GM19452 (cell line): ENCODE results near the gene BPTF.
"Not testable (repeated sequence)": the region's sequence is repeated elsewhere in the genome, so short reads cannot be mapped to it uniquely, and the experiment has no call there.

Source experiments
- ATAC-seq: cut with Tn5 transposase; IDR thresholded peaks from one replicate; pipeline ENCODE4 v1.9.1; 2021; ENCODE audit not compliant: unreplicated experiment

Gene BPTF

DNA sequence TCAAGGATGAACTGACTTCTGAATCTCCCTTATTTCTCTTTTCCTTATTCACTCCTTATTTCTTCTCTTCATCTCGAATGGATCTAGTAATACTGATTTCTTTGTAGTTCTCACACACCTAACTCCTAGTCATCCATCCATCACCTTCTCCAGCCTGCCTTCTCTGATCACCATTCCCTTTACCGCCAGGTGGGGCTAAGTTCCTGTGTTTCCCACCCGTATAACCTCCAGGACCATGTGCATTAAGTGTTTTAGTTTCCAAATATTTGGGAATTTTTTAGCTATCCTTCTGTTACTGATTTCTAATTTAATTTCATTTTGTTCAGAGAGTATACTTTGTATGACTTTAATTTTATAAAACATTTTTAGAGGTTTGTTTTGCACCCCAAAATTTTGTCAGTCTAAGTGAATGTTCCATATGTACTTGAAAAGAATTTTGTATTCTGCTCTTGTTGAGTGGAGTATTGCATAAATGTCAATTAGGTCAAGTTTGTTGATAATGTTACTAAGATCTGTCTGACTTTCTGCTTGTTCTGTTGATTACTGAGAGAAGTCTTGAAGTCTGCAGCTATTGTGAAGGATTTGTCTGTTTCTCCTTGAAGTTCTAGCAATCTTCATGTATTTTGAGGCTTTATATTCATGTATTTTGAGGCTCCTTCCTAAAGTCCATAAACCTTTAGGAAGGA lies 8.8 kb downstream of the BPTF start:
- ATAC-seq, result no peak

DNA sequence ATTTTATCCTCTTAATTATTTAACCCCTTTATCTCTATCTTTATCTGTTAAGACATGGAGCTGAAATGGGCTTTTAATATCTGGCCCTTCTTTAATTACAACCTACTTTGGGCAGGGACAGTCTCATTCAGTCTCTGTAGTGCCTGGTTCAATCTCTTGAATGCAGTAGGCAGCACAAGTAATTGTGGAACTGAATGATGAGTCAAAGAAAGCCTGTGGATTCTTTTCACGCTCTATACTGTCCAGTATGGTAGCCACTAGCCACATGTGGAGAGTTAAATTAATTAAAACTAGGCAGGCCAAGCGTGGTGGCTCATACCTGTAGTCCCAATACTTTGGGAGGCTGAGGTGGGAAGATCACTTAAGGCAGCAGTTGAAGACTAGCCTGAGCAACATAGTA lies 9.3 kb downstream of the BPTF start:
- no peak for ATAC-seq

DNA sequence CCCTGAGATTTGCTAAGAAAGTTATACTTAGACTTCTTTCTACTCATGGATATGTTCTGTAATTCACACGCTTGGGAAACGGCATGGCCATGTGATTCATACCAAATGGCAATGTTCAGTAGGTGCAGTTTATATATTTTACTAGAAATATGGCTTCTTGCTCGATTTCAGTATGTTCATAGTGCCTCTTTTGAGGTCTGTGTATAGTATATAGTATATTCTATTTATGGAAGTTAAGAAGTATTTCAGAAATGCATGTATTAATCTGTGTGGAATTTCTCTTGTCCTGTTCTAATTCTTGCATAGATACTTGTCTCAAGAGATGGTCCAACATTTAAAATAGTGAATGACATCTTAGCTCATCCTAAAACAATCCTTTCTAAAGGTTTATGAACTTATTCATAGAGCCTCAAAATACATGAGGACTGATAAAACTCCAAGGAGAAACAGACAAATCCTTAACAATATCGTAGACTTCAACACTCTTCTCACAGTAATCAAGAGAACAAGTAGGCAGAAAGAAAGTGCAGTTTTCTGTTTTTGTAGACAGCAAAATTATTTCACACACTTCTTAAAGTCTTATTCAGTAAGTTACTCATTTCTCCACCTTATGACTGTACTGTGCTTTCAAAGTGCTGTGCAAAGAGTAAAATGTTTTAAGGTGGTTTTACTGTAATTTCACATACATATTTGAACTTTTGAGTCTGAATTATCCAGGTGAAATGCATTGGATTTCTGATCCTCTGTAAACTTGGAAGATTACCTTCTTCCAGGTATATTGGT lies 11.1 kb downstream of the BPTF start:
- ATAC-seq, result no peak

DNA sequence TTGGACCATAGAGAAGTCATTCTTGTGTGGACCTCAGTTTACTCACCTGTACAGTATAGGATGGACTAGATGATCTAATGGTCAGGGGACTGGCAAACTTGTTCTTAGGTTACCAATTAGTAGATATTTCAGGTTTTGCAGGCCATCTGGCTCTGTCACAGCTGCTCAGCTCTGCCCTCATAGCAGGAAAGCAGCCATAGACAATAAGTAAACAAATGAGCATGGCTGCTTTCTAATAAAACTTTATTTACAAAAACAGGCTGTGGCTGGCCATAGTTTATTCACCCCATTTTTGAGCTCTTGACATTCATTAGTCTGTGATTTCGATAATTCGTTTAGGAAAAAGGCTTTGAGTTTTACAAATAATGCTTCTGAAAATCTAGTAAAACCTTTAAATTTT lies 12.7 kb downstream of the BPTF start:
- ATAC-seq, result no peak

DNA sequence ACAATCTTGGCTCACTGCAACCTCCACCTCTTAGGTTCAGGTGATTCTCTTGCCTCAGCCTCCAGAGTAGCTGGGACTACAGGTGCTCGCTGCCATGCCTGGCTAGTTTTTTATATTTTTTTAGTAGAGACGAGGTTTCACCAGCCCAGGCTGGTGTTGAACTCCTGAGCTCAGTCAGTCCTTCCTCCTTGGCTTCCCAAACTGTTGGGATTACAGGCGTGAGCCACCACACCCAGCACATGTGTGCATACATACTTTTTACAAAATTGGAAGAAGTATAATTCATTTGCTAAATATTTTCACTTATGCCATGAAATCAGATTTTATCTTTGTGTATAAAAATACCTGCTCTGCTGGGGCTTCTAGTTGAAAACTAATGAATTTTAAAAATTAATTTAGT lies 13.2 kb downstream of the BPTF start:
- no peak for ATAC-seq

DNA sequence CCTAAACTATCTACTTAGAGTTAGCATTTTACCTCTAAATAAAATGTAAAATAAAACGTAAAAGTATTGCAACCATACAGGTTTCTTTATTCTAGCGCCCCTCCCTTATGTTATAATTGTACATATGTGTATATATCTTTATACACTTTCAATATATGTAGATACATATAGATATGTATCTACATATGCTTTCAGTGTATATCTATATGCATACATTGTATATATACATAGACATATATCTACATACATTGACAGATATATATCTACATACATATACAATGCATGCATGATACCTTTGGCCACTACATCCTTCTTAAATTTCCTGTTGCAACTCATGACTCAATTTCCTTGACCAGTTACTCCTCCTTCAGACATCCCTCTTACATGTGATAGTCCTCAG lies 16.7 kb downstream of the BPTF start:
- no peak for ATAC-seq

DNA sequence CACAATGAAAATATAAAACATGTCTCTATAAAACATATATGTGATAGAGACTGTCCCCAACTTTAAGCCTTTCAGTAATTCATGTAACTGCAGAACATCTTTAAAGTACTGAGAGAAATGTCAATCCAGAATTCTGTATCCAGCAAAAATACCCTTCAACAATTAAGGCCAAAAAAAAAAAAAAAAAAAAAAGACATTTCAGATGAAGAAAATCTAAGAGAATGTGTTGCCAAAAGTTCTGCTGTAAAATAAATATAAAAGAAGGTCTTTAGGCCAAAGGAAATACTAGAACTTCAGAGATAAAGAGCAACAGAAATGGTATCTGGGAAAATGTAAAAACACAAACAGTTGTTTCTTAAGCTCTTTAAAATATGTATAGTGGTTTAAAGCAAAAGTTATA lies 17.3 kb downstream of the BPTF start:
- ATAC-seq, result no peak

DNA sequence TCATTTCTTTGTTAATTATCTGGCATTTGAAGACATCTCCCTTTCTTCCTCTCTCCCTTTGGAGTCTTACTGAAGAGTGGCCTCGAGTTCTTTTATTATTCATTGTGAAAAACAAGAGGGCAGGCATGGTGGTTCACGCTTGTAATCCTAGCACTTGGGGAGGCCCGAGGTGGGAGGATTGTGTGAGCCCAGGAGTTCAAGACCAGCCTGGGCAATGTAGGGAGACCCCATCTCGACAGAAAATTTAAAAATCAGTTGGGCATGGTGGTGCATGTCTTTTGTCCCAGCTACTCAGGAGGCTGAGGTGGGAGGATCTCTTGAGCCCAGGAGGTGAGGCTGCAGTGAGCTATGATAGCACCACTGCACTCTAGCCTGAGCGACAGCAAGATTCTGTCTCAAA lies 20.1 kb downstream of the BPTF start:
- no peak for ATAC-seq

DNA sequence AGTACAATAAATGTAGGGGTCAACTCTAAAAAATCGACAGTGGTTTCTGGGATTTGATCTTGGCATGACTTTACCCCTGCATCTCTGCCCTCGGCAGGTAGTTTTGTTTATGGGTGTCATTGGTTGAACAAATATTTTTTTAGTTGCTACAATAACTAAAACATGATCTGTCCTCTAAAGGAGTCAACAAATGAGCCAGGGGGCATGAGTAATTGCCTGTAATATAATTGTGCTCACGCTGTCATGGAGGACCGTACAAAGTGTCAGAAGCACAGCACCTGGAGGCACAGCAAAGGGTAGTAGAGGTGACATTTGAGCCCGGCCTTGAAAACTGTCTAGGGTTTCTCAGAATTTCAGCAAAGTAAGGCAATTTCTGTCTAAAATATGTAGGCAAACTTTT lies 22.9 kb downstream of the BPTF start:
- not testable (repeated sequence) for ATAC-seq

DNA sequence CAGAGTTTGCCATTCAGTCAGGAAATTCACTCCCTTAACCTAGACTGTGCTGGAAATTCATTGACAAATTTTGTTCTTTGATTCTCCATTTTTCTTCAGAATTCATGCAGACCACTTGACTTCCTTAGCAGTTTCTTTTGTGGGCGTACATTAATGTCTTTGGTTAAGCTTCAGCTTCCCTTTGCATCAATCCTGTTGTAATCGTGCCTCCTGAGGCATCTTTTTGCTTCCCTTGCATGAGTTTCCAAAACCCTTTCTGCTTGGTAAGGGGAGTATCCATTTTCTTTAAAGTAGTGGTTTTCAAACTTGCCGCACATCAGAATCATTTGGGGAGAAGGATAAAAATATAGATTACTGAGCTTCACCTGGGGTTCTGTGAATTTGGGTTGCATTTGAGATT lies 23.5 kb downstream of the BPTF start:
- ATAC-seq, result not testable (repeated sequence)

DNA sequence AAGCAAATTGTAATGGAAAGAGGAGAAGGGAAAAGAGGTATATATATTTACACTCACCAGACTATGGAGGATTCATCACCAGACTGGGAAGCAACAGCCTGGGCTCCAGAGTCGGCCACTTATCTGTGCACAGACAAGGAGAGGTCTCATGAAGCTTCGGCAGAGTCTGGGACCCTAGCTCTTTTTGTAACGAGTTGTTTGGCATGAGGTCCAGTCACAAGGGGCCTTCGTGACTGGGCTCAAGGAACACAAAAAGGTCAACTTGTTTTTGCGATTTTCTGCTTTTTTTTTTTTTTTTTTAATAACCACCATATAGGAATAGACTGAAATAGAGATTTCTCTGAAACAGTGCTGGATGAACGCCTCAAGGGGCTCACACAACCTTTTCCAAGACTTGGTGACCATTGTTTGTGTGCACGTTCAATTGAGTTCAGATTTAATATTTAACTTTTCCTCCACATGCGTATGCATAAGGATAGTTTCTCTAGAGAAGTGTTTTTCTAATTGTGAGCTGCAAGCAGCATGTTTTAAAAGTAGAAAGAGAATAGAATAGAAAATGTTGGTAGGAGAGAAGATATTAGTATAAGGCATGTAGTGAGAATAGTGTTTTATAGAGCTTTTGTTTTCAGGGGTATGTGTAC lies 25.8 kb downstream of the BPTF start:
- ATAC-seq, result no peak

DNA sequence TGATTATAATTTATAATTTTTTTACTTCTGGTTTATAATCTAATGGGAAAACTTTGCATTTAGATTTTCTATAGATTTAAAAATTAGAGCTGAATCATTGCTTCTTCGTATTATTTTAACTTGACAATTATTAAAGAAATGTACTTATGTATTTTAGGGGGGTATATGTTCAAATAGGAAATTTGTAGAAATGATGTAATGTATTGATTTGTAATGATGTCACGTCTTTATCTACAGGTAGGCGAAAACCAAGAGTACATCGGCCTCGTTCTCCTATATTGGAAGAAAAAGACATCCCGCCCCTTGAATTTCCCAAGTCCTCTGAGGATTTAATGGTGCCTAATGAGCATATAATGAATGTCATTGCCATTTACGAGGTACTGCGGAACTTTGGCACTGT lies 28.4 kb downstream of the BPTF start:
- ATAC-seq, result no peak

DNA sequence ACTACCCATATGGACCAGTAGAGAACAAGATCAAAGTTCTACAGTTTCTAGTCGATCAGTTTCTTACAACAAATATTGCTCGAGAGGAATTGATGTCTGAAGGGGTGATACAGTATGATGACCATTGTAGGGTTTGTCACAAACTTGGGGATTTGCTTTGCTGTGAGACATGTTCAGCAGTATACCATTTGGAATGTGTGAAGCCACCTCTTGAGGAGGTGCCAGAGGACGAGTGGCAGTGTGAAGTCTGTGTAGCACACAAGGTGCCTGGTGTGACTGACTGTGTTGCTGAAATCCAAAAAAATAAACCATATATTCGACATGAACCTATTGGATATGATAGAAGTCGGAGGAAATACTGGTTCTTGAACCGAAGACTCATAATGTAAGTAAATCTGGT lies 29.1 kb downstream of the BPTF start:
- ATAC-seq, result no peak

DNA sequence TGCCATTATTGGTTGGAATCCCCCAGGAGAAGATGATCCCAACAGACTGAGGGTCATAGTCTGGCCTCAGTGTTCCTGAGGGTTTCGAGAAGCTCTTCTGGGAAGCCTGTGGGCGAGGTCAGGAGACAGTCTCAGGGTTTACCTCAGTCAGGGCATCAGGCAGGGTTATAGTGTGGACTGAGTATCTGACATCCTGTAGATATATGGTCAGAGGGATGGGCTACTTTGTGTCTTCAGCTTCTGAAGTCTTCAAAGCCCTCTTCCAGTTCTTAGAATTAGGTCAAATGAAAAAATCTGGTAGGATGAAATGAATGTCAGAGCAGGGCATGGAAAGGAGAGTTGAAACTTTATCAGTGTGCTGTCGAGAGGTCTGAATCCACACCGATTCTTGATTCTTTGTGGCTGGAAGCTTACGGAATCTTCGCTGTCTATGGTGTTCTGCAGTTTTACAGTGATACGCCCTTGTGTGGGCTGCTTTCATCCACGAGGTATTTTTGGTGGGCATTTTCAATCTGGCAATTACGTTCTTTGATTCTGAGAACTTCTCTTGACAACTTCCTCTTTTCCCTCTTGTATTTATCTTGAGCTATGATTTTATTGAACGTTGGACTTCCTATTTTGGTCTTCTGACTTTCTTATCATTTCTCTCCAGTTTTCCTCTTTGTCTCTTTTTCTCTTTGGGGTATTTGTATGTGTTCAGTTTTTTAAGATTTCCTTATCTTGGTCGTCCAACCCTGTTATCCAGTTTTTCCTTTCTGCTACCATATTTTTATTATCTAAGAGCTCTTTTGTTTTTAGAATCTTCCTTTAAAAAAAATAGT lies 30.4 kb downstream of the BPTF start:
- ATAC-seq, result no peak

DNA sequence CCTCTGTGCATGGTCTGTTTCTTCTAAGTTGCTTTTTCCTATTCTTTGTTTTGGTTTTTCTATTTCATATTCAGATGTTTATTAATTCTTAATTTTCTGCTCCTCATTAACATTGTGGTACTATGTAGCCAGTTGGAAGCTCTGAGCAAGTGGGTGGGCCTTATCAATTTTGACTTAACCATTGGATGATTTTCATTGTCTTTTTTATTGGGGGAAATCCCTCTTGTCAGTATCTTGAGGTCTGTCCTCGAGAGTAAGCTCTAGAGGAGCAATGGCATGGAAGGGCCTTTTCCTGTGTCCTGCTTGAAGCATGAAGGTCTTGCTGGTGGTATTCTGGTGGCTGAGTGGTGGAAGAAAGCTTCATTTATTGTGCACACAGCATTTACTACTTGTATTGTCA lies 31.1 kb downstream of the BPTF start:
- not testable (repeated sequence) for ATAC-seq

DNA sequence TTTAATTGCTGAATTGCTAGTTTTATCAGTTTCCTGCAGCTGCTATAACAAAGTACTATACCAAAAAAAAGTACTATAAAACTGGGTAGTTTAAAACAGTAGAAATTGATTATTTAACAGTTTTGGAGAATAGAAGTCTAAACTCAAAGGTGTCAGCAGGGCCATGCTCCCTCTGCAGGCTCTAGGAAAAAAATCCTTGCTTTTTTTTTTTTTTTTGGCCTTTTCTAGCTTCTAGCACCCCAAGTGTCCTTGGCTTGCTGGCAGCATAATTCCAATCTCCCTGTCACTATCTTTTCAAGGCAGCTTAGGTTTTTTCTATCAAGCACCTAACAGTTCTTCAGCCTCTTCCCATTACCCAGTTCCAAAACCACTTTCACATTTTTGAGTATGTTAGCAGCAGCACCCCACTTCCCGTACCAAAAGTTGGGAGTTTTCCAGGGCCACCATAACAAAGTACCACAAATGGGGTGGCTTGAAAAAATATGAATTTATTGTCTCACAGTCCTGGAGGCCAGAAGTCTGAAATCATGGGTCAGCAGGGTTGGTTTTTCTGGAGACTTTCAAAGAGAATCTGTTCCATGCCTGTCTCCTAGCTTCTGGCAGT lies 37.4 kb downstream of the BPTF start:
- ATAC-seq, result no peak

DNA sequence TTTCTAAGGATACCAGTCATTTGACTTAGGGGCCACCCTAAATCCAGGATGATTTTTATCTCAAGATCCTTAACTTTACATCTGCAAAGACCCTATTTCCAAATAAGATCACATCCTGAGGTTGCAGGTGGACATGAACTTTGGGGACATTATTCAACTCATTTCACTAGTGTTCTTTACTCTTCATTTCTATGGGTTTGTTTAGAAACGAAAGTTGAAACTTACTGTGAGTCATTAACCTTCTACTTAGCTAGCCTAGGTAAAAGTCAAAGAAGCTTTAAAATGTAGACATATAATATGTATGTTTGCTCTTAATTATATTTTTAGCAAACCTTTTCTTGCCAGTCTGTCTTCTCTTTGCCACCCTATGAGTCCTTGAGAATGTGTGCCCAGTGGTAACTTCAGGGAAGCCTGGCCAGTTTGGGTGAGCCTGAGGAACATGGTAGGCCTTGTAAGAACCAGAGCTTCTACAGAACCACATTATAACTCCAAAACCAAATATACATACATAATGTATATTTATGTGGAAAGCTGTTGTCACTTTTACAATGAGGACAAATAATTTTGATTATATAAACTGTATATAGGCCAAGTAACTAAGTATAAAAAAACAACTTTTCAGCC lies 38.4 kb downstream of the BPTF start:
- no peak for ATAC-seq

DNA sequence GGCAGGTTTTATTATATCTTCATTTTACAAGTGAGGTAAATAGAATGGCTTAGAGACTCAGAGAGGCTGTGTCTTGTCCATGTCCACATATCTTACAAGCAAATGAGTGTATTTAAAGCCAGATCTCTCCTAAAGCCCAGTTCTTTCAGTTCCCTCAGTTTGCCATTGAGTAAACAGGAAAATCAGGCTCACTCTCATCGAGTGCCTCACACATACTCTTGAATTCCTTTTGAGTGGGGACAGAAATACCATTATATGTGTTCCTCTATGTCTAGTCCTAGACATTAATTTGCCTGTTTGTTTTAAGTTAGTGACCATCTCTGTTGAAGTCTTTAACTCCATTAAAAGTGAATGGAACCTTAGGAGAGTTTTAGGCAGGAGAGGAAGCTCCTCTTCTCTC lies 40.1 kb downstream of the BPTF start:
- ATAC-seq, result no peak

DNA sequence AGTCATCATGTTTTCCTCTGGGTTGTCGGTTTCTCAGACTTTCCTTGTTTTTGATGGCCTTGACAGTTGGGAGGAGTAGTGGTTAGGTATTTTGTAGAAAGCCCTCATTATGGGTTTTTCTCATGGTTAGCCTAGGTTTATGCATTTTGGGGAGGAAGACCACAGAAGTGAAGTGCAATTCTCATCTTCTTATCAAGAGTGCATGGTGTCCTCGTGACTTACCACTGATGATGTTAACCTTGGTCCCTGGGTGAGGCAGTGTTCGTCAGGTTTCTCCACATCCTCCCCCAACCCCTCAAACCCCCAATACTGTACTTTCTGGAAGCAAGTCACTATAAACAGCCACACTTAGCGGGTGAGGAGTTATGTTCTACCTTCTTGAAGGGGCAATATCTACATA lies 42.3 kb downstream of the BPTF start:
- ATAC-seq, result no peak

DNA sequence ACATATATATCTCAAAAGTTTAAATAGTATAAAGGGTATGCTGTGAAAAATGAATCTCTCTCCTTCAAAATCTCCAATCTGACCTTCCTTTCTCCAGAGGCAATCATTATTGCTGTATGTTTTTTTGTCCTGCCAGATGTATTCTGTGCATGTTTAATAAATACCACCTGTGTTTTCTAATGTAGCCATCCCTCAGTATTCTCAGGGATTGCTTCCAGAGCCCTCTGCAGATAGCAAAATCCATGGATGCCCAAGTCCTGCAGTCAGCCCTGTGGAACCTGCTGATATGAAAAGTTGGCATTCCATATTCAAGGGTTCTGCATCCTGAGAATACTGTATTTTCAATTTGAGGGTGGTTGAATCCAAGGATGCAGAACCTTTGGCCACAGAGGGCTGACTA lies 42.9 kb downstream of the BPTF start:
- ATAC-seq, result no peak

DNA sequence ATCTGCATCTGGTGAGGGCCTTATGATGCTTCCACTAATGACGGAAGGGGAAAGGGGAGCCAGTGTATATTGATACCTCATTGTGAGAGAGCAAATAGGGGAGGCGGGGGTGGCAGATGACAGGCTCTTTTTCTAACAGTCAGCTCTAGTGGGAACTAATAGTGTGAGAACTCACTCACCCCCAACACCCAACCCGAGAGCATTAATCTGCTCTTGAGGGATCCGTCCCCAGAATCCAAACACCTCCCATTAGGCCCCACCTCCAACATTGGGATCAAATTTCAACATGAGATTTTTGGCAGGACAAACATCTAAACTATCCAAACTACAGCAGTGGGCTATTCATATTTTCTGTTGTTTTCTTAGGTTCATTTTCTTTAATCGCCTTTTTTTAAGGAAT lies 54.4 kb downstream of the BPTF start:
- ATAC-seq, result no peak
